SK-MEL-5 (cell line): ENCODE measurements around the gene C19orf33. TPM values are rescaled to one million over a fixed set of nuclear protein-coding genes. Genes with fewer than 3 reads are reported as not detected.

Source experiments
- small RNA-seq, 2 experiments: library from RNA; depleted of rRNA; stranded (forward); fragments of <200 nt; gene quantifications; one replicate each; pipeline ENCODE3, GENCODE V24; 2014
- total RNA-seq: library from RNA; depleted of rRNA; stranded (reverse); fragments of >200 nt; shearing (Covaris generic); gene quantifications from 2 replicates; pipeline ENCODE4 v1.2.3, GENCODE V29; 2014; rRNA removed

C19orf33 gene
- total RNA-seq, 1 experiment from 2014 or later = not detected

Small RNA genes within 50 kb of the gene (small RNA-seq; reads per million reads assigned to genes)
- gene RF00019 = 0 reads per million in 2 experiments

Other genes starting within 250 kb of the C19orf33 start
- 1.7 and 2.5 TPM in 2 replicates for gene DPF1, start 80.0 kb upstream of the C19orf33 start, total RNA-seq
- not detected in 2 replicates for gene PPP1R14A, start 47.9 kb upstream of the C19orf33 start, total RNA-seq
- not detected in 2 replicates for gene SPINT2, start 39.7 kb upstream of the C19orf33 start, total RNA-seq
- gene YIF1B, start 11.7 kb downstream of the C19orf33 start, total RNA-seq = 106 and 124 TPM in 2 replicates
- 0.05 and 0.16 TPM in 2 replicates for gene KCNK6, start 15.6 kb downstream of the C19orf33 start, total RNA-seq
- 0.11 and 1.9 TPM in 2 replicates for gene CATSPERG, start 31.6 kb downstream of the C19orf33 start, total RNA-seq
- gene PSMD8, start 70.3 kb downstream of the C19orf33 start, total RNA-seq = 279 and 300 TPM in 2 replicates
- not detected in 2 replicates for gene GGN, start 83.8 kb downstream of the C19orf33 start, total RNA-seq
- 0.05 and 0.42 TPM in 2 replicates for gene SPRED3, start 84.4 kb downstream of the C19orf33 start, total RNA-seq
- 6.9 and 8.9 TPM in 2 replicates for gene FAM98C, start 98.8 kb downstream of the C19orf33 start, total RNA-seq
- not detected in 2 replicates for gene RASGRP4, start 122.0 kb downstream of the C19orf33 start, total RNA-seq
- gene RYR1, start 129.4 kb downstream of the C19orf33 start, total RNA-seq = 0.03 TPM in 1 of 2 replicates, not detected in the other